Measurements from ENCODE around the gene CUEDC2. TPM values are rescaled to one million over a fixed set of nuclear protein-coding genes. Genes with fewer than 3 reads are reported as not detected.

The CUEDC2 gene, protein sequence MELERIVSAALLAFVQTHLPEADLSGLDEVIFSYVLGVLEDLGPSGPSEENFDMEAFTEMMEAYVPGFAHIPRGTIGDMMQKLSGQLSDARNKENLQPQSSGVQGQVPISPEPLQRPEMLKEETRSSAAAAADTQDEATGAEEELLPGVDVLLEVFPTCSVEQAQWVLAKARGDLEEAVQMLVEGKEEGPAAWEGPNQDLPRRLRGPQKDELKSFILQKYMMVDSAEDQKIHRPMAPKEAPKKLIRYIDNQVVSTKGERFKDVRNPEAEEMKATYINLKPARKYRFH
- 100 to 1,000 TPM in 3 of 4 donors, 10 to 100 TPM in 1; 86.4 to 195 (median 131) TPM for total RNA-seq

DNA sequence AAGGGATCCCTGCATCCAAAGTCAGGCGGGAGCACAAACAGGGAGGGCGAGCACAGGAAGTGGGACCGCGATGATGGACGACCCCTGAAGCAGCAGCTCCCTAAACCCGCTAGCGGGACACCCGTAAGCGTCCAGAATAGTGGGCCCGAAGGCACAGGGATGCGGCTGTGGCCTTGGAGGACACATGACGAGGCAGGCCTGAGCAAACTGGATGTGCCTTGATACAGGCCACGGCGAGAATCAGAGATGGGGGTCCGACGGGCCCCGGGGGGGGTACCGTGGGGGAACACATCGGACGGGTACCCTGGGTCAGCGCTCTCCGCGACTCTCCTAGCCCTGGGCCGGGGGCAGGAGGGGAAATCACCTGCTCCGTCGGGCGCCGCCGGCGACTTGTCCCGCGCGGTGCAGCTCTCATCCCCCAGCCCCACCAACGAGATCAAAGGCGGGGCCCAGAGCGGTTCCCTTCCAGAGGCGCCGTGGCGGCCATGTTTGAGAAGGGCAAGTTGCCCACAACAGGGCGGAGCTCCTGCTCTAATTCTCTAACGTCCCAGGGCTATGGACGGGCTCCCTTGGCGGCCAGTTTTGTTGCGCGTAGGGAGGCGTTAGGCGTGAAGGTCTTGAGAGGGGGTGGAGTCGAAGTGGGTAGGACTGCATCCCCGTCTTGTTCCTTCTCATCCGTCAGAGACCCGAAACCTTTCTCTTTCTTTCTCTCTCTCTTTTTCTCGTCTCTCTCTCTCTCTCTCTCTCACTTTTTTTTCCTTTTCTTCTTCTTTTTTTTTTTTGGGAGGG is at the start of gene CUEDC2:
CUEDC2 (minus strand) TSS at position 413 of the 789 bp plus-strand sequence. CDS start 7,386 bp downstream, outside the sequence.
- peak in 1 of 2 donors; percentile 41 for TF ChIP-seq POLR2A (IDR thresholded peaks at IDR 0.05)
- TF ChIP-seq EP300 (IDR thresholded peaks at IDR 0.05) = peak; percentile 59 to 83
- TF ChIP-seq, protein P1, sequence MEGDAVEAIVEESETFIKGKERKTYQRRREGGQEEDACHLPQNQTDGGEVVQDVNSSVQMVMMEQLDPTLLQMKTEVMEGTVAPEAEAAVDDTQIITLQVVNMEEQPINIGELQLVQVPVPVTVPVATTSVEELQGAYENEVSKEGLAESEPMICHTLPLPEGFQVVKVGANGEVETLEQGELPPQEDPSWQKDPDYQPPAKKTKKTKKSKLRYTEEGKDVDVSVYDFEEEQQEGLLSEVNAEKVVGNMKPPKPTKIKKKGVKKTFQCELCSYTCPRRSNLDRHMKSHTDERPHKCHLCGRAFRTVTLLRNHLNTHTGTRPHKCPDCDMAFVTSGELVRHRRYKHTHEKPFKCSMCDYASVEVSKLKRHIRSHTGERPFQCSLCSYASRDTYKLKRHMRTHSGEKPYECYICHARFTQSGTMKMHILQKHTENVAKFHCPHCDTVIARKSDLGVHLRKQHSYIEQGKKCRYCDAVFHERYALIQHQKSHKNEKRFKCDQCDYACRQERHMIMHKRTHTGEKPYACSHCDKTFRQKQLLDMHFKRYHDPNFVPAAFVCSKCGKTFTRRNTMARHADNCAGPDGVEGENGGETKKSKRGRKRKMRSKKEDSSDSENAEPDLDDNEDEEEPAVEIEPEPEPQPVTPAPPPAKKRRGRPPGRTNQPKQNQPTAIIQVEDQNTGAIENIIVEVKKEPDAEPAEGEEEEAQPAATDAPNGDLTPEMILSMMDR (IDR thresholded peaks at IDR 0.05) = peak in 3 of 5 experiments; percentile 5 to 38 (median 7)
- H3K27me3 ChIP-seq = peaks cover 0 to 25% of the 10 kb centered on the region in 2 donors
- WGBS, 2 donors = 0 to 1% methylated on average over 31 to 52 of the region's 52 CpGs

DNA sequence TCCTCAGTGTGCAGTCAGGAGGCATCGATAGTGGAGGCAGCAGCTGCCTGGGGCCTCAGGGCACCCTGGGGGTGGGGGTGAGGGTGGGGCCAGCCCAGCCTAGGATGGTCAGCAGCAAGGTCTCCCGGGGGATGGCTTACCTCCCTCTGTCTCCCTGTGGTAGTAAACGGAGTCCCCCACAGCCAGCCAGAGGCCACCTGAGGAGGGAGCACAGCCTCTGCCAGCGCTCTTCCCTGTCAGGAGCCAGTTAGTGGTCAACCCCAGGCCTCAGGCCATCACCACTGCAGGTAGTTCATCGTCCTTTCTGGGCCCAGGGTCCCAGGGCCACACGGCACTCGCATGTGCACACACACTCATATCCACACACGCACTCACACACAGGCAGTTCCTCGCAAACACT is 48.0 kb upstream of the CUEDC2 start:
- TF ChIP-seq, protein P1 (IDR thresholded peaks at IDR 0.05) = no peak
- TF ChIP-seq POLR2A (IDR thresholded peaks at IDR 0.05) = no peak
- no peak for TF ChIP-seq EP300 (IDR thresholded peaks at IDR 0.05)
- H3K9me3 ChIP-seq = no peaks in the 10 kb centered on the region
- H3K4me1 ChIP-seq = peaks cover 0 to 5% (median 0%) of the 10 kb centered on the region in 4 donors
- no peak overlapping the region for H3K4me3 ChIP-seq
- no peak overlapping the region for H3K27ac ChIP-seq
- peaks cover 1 to 92% (median 28%) of the 10 kb centered on the region in 3 donors for H3K36me3 ChIP-seq
- no peaks in the 10 kb centered on the region for H3K27me3 ChIP-seq
- no peak for DNase-seq (ENCODE audit: low spot score in 2 of 2)
- WGBS, 2 donors = 75 to 79% methylated on average over 8 to 9 of the region's 9 CpGs

More for the DNA sequence above, at the start of gene CUEDC2:
- Histone ChIP-seq H3K9me3 (no peaks in the 10 kb centered on the region), H3K4me3 (peak within 1 kb of the TSS; percentile 76 to 100 (median 92)), H3K4me1 (peaks cover 0 to 46% (median 15%) of the 10 kb centered on the region in 4 donors), H3K27ac (peak within 1 kb of the TSS; percentile 60 to 92 (median 90)), H3K36me3 (no peaks in the 10 kb centered on the region)
- peak; percentile 91 to 97 for DNase-seq (ENCODE audit: low spot score in 2 of 2)

DNA sequence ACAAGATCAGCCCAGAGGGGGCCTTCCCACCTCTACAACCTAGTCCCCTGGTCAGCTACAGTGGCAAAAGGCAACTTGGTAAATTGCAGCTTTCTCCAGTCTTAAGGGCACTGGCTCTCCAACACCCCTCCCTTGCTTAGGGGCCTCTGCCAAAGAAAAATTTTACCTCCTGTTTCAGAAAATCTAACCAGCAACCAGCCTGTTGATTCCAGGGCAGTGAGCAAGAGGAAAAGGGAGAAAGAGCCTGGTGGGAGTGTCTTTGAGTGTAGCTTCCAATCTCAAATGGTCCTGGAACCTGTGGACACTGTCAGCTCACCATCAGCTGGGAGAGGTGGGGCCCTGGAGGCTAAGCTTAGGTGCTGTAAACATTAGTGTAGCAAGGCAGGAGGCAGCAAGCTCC is 47.3 kb upstream of the CUEDC2 start:
- H3K4me1 ChIP-seq = peaks cover 0 to 5% (median 0%) of the 10 kb centered on the region in 4 donors
- no peak for TF ChIP-seq POLR2A (IDR thresholded peaks at IDR 0.05)
- TF ChIP-seq EP300 (IDR thresholded peaks at IDR 0.05) = no peak
- TF ChIP-seq, protein P1 (IDR thresholded peaks at IDR 0.05) = no peak
- H3K36me3 ChIP-seq = peaks cover 0 to 88% (median 21%) of the 10 kb centered on the region in 3 donors
- H3K27me3 ChIP-seq = no peaks in the 10 kb centered on the region
- H3K9me3 ChIP-seq = no peaks in the 10 kb centered on the region
- H3K4me3 ChIP-seq = no peak overlapping the region
- H3K27ac ChIP-seq = no peak overlapping the region
- no peak for DNase-seq (ENCODE audit: low spot score in 2 of 2)

DNA sequence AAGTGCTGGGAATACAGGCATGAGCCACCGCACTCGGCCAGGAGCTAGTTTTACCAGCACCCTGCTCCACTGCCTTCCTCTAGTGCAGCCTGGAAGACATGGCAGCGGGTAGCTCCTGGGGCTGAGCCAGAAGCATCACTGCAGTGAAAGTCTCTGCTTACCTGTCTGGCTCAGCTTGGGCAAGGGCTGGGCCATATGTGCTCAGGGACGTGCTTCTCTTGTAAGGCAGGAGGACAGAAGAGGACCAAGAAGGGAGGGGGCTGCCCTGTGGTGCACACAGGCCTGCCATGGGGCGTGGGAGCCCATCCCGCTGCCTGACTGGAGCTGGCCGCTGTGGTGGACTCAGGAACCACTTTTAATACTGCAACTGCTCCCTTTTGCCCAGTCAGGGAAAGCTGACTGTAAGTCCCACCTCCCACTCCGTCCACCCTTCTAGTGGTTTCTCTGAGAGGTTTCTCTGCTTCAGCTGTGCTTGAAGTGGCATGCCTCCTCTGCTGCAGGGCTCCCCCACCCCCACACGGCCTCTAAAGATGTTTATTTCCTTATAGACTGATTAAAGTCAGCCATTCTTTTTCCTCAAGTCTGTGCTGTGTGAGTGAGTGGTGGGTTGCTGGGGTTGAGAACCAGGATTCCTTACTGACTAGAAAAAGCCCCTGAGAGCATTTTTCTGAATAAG is 44.2 kb upstream of the CUEDC2 start:
- WGBS, 2 donors = 59 to 61% methylated on average over 8 to 9 of the region's 9 CpGs
- H3K4me1 ChIP-seq = peaks cover 0 to 5% (median 0%) of the 10 kb centered on the region in 4 donors
- no peak for TF ChIP-seq POLR2A (IDR thresholded peaks at IDR 0.05)
- no peak for TF ChIP-seq EP300 (IDR thresholded peaks at IDR 0.05)
- TF ChIP-seq, protein P1 (IDR thresholded peaks at IDR 0.05) = no peak
- DNase-seq (ENCODE audit: low spot score in 2 of 2) = no peak
- H3K4me3 ChIP-seq = no peak overlapping the region
- H3K27ac ChIP-seq = no peak overlapping the region
- no peaks in the 10 kb centered on the region for H3K27me3 ChIP-seq
- no peaks in the 10 kb centered on the region for H3K9me3 ChIP-seq
- peaks cover 0 to 77% (median 6%) of the 10 kb centered on the region in 3 donors for H3K36me3 ChIP-seq

Measured in tibial nerve (tissue), 4 donors.